B cell (primary cell): Measurements from ENCODE around the gene PLPP2. TPM values are rescaled to one million over a fixed set of nuclear protein-coding genes. Genes with fewer than 3 reads are reported as not detected.

ENCODE experiments used
- ATAC-seq: fragments of 200-7000 bp; cut with Tn5 transposase; one replicate; pipeline ENCODE4 v1.10.0; 2021; ENCODE audit warnings: low read depth, mild to moderate bottlenecking, moderate number of reproducible peaks, moderate library complexity
- CTCF ChIA-PET: fragments of 350-600 bp; sonication (Branson Sonifier 250); formaldehyde crosslinking; loops from one replicate; lab custom pipeline; 2021; ENCODE audit warnings: antibody characterized with exemption, inconsistent platforms; lab: Charles Lee
- POLR2A ChIA-PET: fragments of 350-600 bp; sonication (Branson Sonifier 250); formaldehyde crosslinking; loops from one replicate; lab custom pipeline; 2021; ENCODE audit warnings: antibody characterized with exemption; lab: Charles Lee
- DNase-seq: peaks from one replicate; pipeline ENCODE4 v3.0.0; 2013
- H2AFZ ChIP-seq: 2 replicates; pipeline ENCODE4 v1.6.1; 2012; ENCODE audit warnings: mild to moderate bottlenecking, low read depth, low read length; ENCODE audit not compliant: insufficient read depth, poor library complexity, severe bottlenecking
- H3K27ac ChIP-seq, 2 donors: 1 replicate in 1 of 2; 2 replicates in 1 of 2; pipeline ENCODE4 v1.5.1; 2012 to 2013; ENCODE audit warnings: low read length in 2 of 2, mild to moderate bottlenecking in 2 of 2, moderate library complexity in 1 of 2
- H3K27me3 ChIP-seq, 4 experiments: fragments of 200-600 bp in 1 of 4; sonication (generic) in 1 of 4; replicated peaks in 1 of 4; 1 replicate in 2 of 4; 2 replicates in 2 of 4; pipeline versions ENCODE4 v1.6.1 to v1.7.0; 2013 to 2016; ENCODE audit warnings: low read length in 3 of 4, mild to moderate bottlenecking in 2 of 4, mixed read lengths in 1 of 4, moderate library complexity in 1 of 4; ENCODE audit not compliant: insufficient read depth in 4 of 4, control insufficient read depth in 3 of 4; ENCODE audit errors: control extremely low read depth in 1 of 4
- H3K36me3 ChIP-seq, 2 experiments: replicated peaks in 1 of 2; 1 replicate in 1 of 2; 2 replicates in 1 of 2; pipeline versions ENCODE4 v1.6.1 to v1.7.1; 2013; ENCODE audit warnings: low read length in 1 of 2; ENCODE audit not compliant: insufficient read depth in 2 of 2, control insufficient read depth in 1 of 2; ENCODE audit errors: control extremely low read depth in 1 of 2, extremely low read depth in 1 of 2
- H3K4me1 ChIP-seq, 2 donors: fragments of 200-600 bp in 1 of 2; sonication (generic) in 1 of 2; 1 replicate in 1 of 2; 2 replicates in 1 of 2; pipeline versions ENCODE4 v1.5.1 to v1.6.1; 2013 to 2017; ENCODE audit warnings: low read length in 2 of 2; ENCODE audit not compliant: control insufficient read depth in 2 of 2, insufficient read depth in 2 of 2
- H3K4me2 ChIP-seq: replicated peaks from 2 replicates; pipeline ENCODE3; 2012; ENCODE audit warnings: mild to moderate bottlenecking, low read depth, low read length; ENCODE audit not compliant: poor library complexity, severe bottlenecking
- H3K4me3 ChIP-seq, 5 experiments: fragments of 200-600 bp in 1 of 5; sonication (generic) in 1 of 5; 1 replicate in 3 of 5; 2 replicates in 2 of 5; pipeline versions ENCODE4 v1.5.1 to v1.7.0; 2011 to 2016; ENCODE audit warnings: low read length in 4 of 5, mild to moderate bottlenecking in 4 of 5, low read depth in 2 of 5, control low read depth in 1 of 5, moderate library complexity in 1 of 5; ENCODE audit not compliant: insufficient read depth in 1 of 5; ENCODE audit errors: control extremely low read depth in 1 of 5, extremely low read depth in 1 of 5
- H3K79me2 ChIP-seq: fragments of 200-600 bp; sonication (generic); one replicate; pipeline ENCODE4 v1.6.0; 2016; ENCODE audit warnings: low read length; ENCODE audit not compliant: control insufficient read depth, insufficient read depth
- H3K9ac ChIP-seq: fragments of 200-600 bp; sonication (generic); 2 replicates; pipeline ENCODE4 v1.6.1; 2017; ENCODE audit warnings: mild to moderate bottlenecking, low read length, moderate library complexity
- H3K9me3 ChIP-seq, 3 donors: one replicate each; pipeline versions ENCODE4 v1.6.1 to v1.7.1; 2013; ENCODE audit warnings: low read length in 2 of 3; ENCODE audit not compliant: control insufficient read depth in 2 of 3, insufficient read depth in 1 of 3; ENCODE audit errors: control extremely low read depth in 1 of 3
- H4K20me1 ChIP-seq: 2 replicates; pipeline ENCODE4 v1.6.0; 2012; ENCODE audit warnings: mild to moderate bottlenecking, low read length; ENCODE audit not compliant: insufficient read depth, control insufficient read depth, poor library complexity, severe bottlenecking
- H3K27ac Mint-ChIP-seq: one replicate; pipeline ENCODE4 v1.8.0; 2021; ENCODE audit warnings: mixed read lengths
- H3K27me3 Mint-ChIP-seq: one replicate; pipeline ENCODE4 v1.8.0; 2021; ENCODE audit warnings: mixed read lengths
- H3K4me1 Mint-ChIP-seq: one replicate; pipeline ENCODE4 v1.8.0; 2021; ENCODE audit warnings: mixed read lengths
- H3K4me3 Mint-ChIP-seq: one replicate; pipeline ENCODE4 v1.8.0; 2021; ENCODE audit warnings: mixed read lengths
- H3K9me3 Mint-ChIP-seq: one replicate; pipeline ENCODE4 v1.8.0; 2022; ENCODE audit warnings: mixed read lengths; ENCODE audit not compliant: insufficient read depth
- EZH2 ChIP-seq: IDR thresholded peaks from 2 replicates; pipeline ENCODE4 v1.6.1; 2012; ENCODE audit warnings: borderline replicate concordance, low read depth, mild to moderate bottlenecking, moderate library complexity, low read length; ENCODE audit not compliant: insufficient read depth, poor library complexity, severe bottlenecking
- WGBS: methylation state at CpG from one replicate; pipeline ENCODE4 v1.1.5; 2013; ENCODE audit warnings: missing lambda C conversion rate; ENCODE audit not compliant: insufficient coverage; 5-methylcytosine and 5-hydroxymethylcytosine counted together
- intact Hi-C: fragments of 100-400 bp; cut with micrococcal nuclease; formaldehyde crosslinking; loops from one replicate; pipeline ENCODE4 v1.10.0; 2022
- polyA plus RNA-seq: library from polyadenylated mRNA; depleted of rRNA; stranded (reverse); fragments of >200 nt; gene quantifications from 2 replicates; pipeline ENCODE4 v1.2.3, GENCODE V29; 2012
- total RNA-seq, 2 donors: library from RNA; stranded (reverse); fragments of 120-200 nt in 1 of 2; gene quantifications; 1 replicate in 1 of 2; 2 replicates in 1 of 2; pipeline versions ENCODE4 v1.2.3 to v1.2.4, GENCODE V29; 2013 to 2022
- TF ChIP-seq, protein P1 (sequence below): fragments of 200-600 bp; IDR thresholded peaks from one replicate; pipeline ENCODE4 v1.8.0; 2022; ENCODE audit warnings: antibody characterized with exemption, mild to moderate bottlenecking

The PLPP2 gene
- total and polyA plus RNA-seq, 2 donors (not counting 1 experiment from before 2014, with no cell fraction given), result 0.37 to 1.3 TPM

- H3K9ac ChIP-seq, result no peak overlapping the region
- H3K4me1 ChIP-seq, result no peaks in the 10 kb centered on the region
- peaks cover 16% of the 10 kb centered on the region for H3K4me1 Mint-ChIP-seq
- WGBS, result 93% methylated on average over 18 of the region's 21 CpGs
- H3K9me3 Mint-ChIP-seq, result peaks cover 5% of the 10 kb centered on the region
- intact Hi-C loops, result no loop called here
- no peak for TF ChIP-seq EZH2
- TF ChIP-seq, protein P1, sequence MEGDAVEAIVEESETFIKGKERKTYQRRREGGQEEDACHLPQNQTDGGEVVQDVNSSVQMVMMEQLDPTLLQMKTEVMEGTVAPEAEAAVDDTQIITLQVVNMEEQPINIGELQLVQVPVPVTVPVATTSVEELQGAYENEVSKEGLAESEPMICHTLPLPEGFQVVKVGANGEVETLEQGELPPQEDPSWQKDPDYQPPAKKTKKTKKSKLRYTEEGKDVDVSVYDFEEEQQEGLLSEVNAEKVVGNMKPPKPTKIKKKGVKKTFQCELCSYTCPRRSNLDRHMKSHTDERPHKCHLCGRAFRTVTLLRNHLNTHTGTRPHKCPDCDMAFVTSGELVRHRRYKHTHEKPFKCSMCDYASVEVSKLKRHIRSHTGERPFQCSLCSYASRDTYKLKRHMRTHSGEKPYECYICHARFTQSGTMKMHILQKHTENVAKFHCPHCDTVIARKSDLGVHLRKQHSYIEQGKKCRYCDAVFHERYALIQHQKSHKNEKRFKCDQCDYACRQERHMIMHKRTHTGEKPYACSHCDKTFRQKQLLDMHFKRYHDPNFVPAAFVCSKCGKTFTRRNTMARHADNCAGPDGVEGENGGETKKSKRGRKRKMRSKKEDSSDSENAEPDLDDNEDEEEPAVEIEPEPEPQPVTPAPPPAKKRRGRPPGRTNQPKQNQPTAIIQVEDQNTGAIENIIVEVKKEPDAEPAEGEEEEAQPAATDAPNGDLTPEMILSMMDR, result no peak
- no peak overlapping the region for H3K4me2 ChIP-seq
- peaks cover 0 to 27% of the 10 kb centered on the region in 2 experiments for H3K36me3 ChIP-seq
- no peak overlapping the region for H3K27ac ChIP-seq
- H3K27ac Mint-ChIP-seq, result no peak overlapping the region
- peaks cover 40% of the 10 kb centered on the region for H3K79me2 ChIP-seq
- peaks cover 21% of the 10 kb centered on the region for H4K20me1 ChIP-seq
- H3K27me3 ChIP-seq, result no peaks in the 10 kb centered on the region
- no peak overlapping the region for H3K4me3 ChIP-seq
- no peaks in the 10 kb centered on the region for H3K27me3 Mint-ChIP-seq
- DNase-seq (no peak), ATAC-seq (no peak)
- H3K9me3 ChIP-seq, result peaks cover 0 to 7% (median 2%) of the 10 kb centered on the region in 3 donors
- POLR2A ChIA-PET, result no interaction called here
- CTCF ChIA-PET, result no interaction called here
- H3K4me3 Mint-ChIP-seq, result no peak overlapping the region
- no peak overlapping the region for H2AFZ ChIP-seq
Observed at GRCh38 chr19:335486-336066, 44.4 kb upstream of the PLPP2 start.

DNA sequence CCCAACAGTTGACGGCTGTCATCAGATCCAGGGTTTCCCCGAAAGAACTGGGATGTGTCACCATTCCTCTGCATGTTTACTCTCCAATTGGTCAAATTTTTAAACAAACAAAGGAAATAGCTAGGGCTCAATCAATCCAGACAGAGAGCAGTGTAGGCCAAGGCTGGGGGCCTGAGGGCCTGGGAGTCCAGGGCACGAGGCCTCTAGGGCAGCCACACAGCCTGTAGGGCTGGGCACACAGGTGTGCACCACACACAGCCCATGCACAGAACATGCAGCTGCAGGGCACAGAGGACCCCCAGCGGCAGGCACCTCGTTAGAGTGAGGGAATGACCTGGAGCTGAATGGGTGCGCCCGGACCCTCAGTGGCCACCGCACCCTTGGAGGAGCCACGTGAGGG lies 43.9 kb upstream of the PLPP2 start:
- Mint-ChIP-seq H3K27ac (no peak overlapping the region), H3K4me1 (peaks cover 13% of the 10 kb centered on the region), H3K4me3 (no peak overlapping the region), H3K9me3 (peaks cover 5% of the 10 kb centered on the region), H3K27me3 (no peaks in the 10 kb centered on the region)
- ChIA-PET POLR2A (no interaction called here), CTCF (no interaction called here)
- no peak overlapping the region for H2AFZ ChIP-seq
- H3K27me3 ChIP-seq, result no peaks in the 10 kb centered on the region
- ATAC-seq, result no peak
- H3K27ac ChIP-seq, result no peak overlapping the region
- H3K79me2 ChIP-seq, result peaks cover 40% of the 10 kb centered on the region
- WGBS, result 95% methylated on average over 9 of the region's 9 CpGs
- no peak for TF ChIP-seq EZH2
- TF ChIP-seq, protein P1, result no peak
- DNase-seq, result no peak
- intact Hi-C loops, result no loop called here
- H3K4me2 ChIP-seq, result no peak overlapping the region
- no peaks in the 10 kb centered on the region for H3K4me1 ChIP-seq
- no peak overlapping the region for H3K9ac ChIP-seq
- H3K36me3 ChIP-seq, result peaks cover 0 to 30% of the 10 kb centered on the region in 2 experiments
- H3K4me3 ChIP-seq, result no peak overlapping the region
- peaks cover 21% of the 10 kb centered on the region for H4K20me1 ChIP-seq
- H3K9me3 ChIP-seq, result peaks cover 0 to 12% (median 4%) of the 10 kb centered on the region in 3 donors
